GM18499 (cell line): ENCODE data around the gene PPP6R3.
"Not testable (repeated sequence)": the region's sequence is repeated elsewhere in the genome, so short reads cannot be mapped to it uniquely, and the experiment has no call there.

ENCODE experiments used
- ATAC-seq: cut with Tn5 transposase; IDR thresholded peaks from one replicate; pipeline ENCODE4 v1.9.1; 2021; ENCODE audit warnings: moderate number of reproducible peaks; ENCODE audit not compliant: insufficient read depth, unreplicated experiment

PPP6R3 gene

DNA sequence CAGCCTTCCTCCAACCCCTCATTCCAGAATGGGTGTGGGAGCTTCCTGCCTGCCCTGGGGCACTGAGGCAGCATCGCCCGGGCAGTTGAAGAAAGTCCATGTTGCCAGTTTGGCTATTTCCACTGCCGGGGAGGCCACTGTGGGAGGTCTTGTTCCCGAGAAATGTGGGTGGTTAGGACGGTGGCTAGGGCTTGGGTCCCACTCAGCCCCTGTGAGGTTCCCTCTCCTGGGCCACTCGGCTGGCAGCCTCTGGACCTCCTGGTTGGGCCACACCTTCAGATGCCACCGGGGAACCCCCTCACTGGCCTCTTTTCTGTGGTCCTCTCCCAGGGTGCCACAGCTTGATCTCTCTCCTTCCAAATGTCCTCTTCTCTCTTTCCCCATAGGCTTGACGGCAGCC, 5.1 kb upstream of the PPP6R3 start:
- ATAC-seq: no peak

- ATAC-seq: no peak
Observed at GRCh38 chr11:68457216-68457897, 3.2 kb upstream of the PPP6R3 start.

GRCh38 chr11:68457898-68458249, 2.7 kb upstream of the PPP6R3 start:
- no peak for ATAC-seq

DNA sequence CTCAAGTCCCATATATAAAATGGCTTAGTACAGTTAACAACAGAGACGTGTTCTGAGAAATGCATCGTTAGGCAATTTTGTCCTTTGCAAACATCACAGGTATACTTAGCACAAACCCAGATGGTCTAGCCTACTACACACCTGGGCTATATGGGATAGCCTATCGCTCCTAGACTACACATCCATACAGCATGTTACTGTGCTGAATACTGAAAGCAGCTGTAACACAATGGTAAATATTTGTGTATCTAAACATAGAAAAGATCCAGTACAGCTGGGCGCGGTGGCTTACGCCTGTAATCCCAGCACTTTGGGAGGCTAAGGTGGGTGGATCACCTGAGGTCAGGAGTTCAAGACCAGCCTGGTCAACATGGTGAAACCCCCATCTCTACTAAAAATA, 2.2 kb upstream of the PPP6R3 start:
- not testable (repeated sequence) for ATAC-seq

DNA sequence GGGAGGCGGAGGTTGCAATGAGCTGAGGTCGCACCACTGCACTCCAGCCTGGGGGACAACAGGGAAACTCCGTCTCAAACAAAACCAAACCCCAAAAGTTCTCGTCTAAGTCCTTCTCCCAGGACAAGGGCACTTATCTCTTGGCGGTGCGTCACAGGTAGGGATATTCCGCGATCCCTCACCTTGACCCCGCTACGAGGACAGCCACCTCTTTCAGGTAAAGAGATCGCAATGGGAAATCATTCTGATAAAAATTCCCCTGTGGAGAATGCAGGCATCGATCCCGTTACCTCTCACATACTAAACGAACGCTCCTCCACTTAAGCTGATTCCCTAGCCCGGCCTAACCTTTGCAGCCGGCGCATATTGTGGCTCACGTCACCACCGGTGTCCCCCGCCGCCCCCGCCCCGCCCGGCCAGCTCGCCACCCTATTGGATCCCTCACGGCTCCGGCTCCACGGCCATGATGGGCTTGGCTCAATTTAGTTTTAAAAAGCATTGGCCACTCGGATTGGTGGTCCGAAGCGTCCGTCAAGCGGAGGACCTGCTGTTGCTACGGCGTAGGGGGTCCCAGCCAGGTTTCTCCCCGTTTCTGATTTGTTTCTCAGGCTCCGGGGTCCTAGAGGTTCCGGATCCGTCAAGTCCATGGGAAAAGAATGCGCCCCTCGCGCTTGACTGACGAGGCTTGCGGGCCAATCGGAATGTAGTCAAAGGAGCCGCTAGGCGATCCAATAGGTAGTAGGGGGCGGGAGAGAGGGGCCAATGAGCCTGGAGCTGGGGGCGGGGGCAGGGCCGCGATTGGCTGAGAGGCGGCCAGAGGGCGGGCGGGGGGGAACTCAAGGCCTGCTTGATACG, 439 bp upstream of the PPP6R3 start:
- ATAC-seq: peak; percentile 54

DNA sequence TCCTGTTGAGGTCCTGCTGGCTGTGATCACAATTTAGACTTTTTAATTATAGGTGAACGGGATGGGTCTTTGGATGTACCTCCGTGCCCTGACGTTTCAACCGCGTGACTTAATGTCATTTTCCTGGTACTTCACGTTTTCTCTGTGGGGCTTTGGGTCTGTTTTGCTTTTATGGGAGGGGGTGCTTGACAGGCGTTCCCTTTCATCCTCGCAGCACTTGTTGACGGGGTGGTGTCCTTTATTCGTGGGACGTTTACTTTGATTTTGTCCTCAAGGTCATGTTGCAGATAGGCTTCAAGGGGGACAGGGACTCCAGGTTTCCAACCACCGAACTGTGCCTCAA, 994 bp downstream of the PPP6R3 start:
- no peak for ATAC-seq

DNA sequence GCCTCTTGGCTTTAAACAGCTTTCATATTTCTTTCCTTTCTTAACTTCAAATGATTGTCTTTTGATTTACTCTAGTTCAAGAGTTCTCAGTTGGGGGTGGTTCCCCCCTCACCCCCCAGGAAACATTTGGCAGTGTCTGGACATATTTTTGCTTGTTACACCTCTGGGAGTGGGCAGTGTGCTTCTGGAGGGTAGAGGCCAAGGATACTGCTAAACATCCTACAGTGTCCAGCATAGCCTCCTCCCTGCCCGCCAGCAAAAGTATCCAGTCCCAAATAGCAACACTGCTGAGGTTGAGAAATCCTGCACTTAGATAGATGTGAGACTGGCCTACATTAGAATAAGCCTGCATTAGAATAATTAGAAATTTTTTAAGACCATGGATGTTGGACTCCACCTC, 3.2 kb downstream of the PPP6R3 start:
- ATAC-seq: no peak

DNA sequence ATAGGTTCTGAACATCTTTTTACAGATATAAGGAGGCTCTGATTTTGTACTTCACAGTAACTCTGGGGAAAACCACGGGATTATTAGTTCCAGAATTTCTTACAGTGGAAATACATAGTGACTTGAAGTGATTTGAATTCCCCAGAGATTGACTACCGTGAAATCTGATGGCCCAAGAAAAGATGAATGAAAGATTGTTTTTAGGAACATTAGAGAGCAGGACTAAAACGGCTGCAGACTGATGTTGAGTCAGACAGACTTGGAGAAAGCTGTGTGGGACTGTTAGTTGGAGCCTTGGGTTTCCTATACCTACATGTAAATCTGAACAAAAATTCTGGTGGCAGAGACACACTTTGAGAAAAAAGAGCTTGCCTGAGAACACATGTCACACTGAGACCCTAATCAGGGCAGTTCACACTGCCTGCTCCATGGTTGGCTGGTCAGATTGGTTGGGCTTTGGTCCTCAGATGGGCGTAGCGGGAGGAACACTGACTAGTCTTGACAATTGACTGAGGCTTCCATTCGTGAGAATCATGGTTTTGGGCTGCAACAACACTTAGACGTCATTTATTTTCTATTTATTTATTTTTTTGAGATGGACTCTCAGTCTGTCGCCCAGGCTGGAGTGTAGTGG, 6.8 kb downstream of the PPP6R3 start:
- no peak for ATAC-seq

DNA sequence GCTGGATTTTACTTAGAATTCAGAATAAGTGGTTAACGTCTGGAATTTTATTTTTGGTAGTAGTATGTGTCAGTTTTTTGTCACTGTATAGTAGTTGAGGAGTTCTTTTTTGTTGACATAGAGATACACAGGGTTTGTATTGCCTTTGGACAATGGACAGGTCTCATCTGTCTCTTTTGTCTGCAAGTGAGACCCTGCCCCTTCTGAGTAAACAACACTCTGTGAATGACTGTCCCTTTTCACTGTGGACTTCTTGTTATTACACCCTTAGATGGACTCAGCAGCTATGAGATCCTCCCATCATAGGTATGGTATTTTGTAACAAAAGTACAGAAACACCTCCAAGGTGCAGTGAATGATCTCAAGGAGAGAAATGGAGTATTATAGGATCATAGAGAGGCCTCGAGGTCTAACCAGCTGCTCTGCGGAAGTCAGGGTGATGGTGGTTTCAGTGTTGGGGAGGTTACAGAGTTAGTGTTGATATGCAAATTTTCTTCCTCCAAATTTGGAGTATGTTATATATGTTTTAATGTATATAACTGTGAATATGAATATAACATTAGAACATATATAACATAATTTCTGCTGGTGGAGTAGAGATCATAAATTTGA, 7.8 kb downstream of the PPP6R3 start:
- no peak for ATAC-seq

- ATAC-seq: no peak
Observed at GRCh38 chr11:68469122-68469521, 8.6 kb downstream of the PPP6R3 start.

DNA sequence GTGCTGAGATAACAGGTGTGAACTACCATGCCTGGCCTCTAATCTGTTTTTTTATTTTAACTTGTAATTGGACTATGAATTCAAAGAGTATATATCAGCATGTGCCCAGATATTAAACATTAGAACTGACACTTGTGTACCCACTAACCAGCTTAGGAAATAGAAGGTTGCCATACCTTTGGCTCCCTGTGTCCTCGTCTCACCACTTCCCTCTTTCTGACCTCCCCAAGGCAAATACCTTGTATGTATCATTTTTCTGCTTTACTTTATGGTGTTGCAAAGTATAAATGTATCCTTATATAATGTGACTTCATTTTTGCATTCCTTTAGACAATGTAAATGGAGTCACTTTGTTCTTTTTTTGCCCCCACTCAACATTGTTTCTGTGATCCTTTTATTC, 9.1 kb downstream of the PPP6R3 start:
- no peak for ATAC-seq

- ATAC-seq: no peak
Observed at GRCh38 chr11:68470304-68470811, 9.8 kb downstream of the PPP6R3 start.

DNA sequence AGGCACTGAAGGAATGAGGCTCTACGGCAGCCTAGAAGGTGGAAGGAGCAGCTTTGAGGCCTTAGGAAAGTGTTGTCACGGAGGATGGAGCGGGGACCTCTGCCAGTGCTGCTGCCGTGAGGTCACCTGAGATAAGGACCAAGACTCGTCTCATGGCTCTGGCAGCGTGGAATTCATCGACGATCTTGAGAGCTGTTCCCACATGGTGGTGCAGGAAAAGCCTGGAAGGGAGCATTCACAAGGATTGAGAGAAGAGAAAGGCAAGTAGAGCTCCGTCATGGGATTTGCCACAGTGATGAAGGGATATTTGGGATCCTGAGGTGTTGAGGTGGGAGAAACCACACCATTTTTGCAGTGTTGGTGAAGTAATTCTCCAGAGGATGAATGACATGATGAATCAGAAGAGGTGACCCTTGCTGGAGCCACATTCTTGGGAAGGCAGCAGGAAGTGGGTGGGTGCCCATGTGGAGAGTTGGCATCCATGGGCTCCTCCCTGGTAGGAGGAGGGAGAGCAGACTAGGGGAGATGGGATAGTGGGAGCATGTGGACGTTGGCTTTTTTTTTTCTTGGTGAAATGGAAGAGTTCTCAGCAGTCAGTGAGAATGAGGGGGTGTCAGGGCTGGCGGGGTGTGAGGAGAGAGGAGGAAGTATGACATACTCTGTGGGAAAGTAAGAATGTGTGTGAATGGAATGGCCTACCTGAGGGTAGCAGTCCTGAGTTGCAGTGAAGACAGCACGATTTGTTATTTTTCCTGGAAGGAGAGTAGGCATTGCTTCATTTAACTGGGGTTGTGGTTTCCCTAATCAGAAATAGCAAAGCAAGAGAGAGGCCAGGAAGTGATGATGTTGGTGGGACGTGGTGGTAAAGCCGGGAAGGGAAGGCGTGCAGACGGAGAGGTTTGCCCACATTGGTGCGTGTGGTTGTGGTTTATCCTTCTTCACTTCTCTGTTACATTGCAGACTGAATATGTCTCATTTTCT, 11.1 kb downstream of the PPP6R3 start:
- ATAC-seq: no peak

DNA sequence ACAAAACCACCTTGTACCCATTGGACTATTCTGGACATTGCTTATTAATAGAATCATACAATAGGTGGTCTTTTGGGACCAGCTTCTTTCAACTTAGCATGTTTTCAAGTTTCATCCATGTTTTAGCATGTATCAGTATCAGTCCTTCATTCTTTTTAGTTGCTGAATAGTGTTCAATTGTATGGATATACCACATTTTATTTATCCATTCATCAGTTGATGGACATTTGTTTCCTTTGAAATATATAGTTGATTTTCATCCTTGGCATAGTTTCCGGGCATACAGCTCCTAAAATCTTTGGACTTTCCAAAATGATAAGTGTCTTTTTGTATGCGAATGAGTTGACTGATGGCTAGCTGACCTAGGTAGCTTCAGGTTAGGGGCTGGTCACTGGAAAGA, 12.2 kb downstream of the PPP6R3 start:
- no peak for ATAC-seq

DNA sequence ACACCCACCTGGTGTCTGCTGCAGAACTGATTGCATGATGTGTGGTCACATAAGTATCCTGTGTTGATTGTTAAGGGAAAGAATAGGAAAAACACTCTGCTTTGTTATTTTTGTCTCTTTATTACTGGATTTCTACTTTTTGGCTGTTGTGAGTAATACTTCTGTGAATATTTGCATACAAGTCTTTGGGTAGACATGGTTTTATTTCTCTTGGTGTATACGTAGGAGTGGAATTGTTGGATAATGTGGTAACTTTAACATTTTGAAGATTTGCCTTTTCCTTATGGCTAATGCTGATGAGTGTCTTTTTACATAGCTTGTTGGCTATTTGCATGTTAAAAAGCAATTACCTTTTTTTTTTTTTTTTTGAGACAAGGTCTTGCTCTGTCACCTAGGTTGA, 13.1 kb downstream of the PPP6R3 start:
- no peak for ATAC-seq

DNA sequence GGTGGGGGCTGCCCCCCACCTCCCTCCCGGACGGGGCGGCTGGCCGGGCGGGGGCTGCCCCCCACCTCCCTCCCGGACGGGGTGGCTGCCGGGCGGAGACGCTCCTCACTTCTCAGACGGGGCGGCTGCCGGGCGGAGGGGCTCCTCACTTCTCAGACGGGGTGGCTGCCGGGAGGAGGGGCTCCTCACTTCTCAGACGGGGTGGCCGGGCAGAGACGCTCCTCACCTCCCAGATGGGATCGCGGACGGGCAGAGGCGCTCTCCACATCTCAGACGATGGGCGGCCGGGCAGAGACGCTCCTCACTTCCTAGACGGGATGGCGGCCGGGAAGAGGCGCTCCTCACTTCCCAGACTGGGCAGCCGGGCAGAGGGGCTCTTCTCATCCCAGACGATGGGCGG, 15.1 kb downstream of the PPP6R3 start:
- not testable (repeated sequence) for ATAC-seq

- ATAC-seq: no peak
Observed at GRCh38 chr11:68479390-68479789, 18.8 kb downstream of the PPP6R3 start.

GRCh38 chr11:68480193-68480592, 19.6 kb downstream of the PPP6R3 start:
- no peak for ATAC-seq

DNA sequence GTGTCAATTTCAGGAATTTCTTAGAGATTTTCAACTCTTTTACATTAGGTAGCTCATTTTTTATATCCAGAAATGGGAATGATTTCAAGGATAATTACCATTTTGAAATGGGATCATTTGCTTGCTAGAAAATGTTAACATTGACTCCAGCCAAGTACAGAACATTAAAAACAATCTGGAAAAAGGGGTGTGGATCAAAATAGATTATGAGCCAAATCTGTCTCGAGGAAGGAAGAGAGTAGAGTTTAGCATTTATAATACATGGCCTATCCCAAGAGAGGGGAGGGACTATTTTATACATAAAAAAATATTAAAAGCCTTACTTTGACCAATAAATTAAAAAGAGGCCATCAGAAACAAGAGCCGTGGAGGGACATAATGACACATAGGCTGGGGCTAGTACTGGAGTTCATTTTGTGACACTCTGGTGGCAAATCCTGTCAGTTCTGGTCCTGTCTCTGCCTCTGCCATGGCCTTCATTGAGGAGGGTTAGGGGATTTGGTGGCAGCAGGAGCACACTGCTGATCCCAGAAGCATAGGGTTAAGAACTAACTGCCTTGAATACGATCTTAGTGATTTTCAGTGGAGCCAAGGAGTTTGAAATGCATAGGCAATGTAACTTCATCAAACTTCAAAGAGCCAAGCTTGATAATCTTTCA, 20.4 kb downstream of the PPP6R3 start:
- ATAC-seq: no peak
